Measurements from ENCODE around the gene DACT3. TPM values are rescaled to one million over a fixed set of nuclear protein-coding genes. Genes with fewer than 3 reads are reported as not detected.

Gene DACT3
- polyA plus RNA-seq, 1 donor from 2014 or later, result 29.3 TPM

DNA sequence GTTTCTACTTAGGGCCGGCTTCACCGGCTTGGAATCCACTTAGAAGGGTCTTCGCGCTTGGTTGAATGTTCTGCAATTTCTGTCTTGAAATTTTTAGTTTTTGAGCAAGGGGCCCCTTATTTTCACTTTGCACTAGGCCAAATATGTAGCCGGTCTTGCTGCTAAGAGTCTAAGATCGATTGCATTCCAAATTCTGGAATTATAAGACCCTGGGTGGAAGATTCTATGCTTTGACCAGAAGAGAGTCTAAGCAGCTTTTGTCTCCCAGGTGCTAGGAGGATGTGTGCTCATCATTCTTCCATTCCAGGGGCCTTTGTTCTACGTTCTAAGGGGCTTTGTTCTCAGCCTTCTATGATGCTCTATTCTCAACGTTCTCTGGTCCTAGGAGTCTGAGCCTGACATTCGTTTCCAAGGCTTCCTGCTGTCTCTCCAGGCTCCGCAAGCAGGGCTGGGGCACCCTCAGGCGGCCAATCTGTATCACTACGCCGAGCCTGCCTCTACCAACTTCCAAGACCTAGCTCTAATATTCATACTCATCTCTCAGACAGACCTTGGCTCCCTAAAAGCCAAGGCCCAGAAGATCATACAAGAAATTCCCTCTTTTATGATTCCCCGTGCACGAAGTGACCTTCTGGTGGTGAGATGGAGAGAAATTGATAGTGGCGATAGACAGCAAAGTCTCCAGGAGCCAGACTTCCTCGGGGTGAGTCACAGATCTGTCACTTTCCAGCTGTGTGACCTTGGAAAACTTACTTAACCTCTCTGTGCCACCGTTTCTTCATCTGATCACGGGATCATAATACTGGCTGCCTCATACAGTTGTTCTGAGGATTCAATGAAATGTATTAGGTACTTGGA, 982 bp upstream of the DACT3 start:
- TF ChIP-seq EZH2 (IDR thresholded peaks at IDR 0.05; ENCODE audit: borderline replicate concordance, insufficient read depth, low read length, poor library complexity, severe bottlenecking) (no peak), TAF1 (IDR thresholded peaks at IDR 0.05; ENCODE audit: low read depth) (peak; percentile 74), RAD21 (conservative IDR thresholded peaks at IDR 0.05) (peak; percentile 99), EP300 (conservative IDR thresholded peaks at IDR 0.05; ENCODE audit: poor library complexity, severe bottlenecking) (no peak), SMC3 (conservative IDR thresholded peaks at IDR 0.05; ENCODE audit: poor library complexity) (peak; percentile 98), POLR2AphosphoS5 (IDR thresholded peaks at IDR 0.05) (peak; percentile 64), MXI1 (conservative IDR thresholded peaks at IDR 0.05; ENCODE audit: poor library complexity, severe bottlenecking) (no peak)
- TF ChIP-seq, protein P1, sequence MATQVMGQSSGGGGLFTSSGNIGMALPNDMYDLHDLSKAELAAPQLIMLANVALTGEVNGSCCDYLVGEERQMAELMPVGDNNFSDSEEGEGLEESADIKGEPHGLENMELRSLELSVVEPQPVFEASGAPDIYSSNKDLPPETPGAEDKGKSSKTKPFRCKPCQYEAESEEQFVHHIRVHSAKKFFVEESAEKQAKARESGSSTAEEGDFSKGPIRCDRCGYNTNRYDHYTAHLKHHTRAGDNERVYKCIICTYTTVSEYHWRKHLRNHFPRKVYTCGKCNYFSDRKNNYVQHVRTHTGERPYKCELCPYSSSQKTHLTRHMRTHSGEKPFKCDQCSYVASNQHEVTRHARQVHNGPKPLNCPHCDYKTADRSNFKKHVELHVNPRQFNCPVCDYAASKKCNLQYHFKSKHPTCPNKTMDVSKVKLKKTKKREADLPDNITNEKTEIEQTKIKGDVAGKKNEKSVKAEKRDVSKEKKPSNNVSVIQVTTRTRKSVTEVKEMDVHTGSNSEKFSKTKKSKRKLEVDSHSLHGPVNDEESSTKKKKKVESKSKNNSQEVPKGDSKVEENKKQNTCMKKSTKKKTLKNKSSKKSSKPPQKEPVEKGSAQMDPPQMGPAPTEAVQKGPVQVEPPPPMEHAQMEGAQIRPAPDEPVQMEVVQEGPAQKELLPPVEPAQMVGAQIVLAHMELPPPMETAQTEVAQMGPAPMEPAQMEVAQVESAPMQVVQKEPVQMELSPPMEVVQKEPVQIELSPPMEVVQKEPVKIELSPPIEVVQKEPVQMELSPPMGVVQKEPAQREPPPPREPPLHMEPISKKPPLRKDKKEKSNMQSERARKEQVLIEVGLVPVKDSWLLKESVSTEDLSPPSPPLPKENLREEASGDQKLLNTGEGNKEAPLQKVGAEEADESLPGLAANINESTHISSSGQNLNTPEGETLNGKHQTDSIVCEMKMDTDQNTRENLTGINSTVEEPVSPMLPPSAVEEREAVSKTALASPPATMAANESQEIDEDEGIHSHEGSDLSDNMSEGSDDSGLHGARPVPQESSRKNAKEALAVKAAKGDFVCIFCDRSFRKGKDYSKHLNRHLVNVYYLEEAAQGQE (IDR thresholded peaks at IDR 0.05; ENCODE audit: borderline replicate concordance), result peak; percentile 82
- TF ChIP-seq, protein P2, sequence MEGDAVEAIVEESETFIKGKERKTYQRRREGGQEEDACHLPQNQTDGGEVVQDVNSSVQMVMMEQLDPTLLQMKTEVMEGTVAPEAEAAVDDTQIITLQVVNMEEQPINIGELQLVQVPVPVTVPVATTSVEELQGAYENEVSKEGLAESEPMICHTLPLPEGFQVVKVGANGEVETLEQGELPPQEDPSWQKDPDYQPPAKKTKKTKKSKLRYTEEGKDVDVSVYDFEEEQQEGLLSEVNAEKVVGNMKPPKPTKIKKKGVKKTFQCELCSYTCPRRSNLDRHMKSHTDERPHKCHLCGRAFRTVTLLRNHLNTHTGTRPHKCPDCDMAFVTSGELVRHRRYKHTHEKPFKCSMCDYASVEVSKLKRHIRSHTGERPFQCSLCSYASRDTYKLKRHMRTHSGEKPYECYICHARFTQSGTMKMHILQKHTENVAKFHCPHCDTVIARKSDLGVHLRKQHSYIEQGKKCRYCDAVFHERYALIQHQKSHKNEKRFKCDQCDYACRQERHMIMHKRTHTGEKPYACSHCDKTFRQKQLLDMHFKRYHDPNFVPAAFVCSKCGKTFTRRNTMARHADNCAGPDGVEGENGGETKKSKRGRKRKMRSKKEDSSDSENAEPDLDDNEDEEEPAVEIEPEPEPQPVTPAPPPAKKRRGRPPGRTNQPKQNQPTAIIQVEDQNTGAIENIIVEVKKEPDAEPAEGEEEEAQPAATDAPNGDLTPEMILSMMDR (IDR thresholded peaks at IDR 0.05; ENCODE audit: poor library complexity, severe bottlenecking), result peak; percentile 99
- Histone ChIP-seq H2AFZ (ENCODE audit: low read depth, low read length) (peak overlapping the region; percentile 57), H3K9ac (ENCODE audit: low read length) (peak overlapping the region; percentile 83)

DNA sequence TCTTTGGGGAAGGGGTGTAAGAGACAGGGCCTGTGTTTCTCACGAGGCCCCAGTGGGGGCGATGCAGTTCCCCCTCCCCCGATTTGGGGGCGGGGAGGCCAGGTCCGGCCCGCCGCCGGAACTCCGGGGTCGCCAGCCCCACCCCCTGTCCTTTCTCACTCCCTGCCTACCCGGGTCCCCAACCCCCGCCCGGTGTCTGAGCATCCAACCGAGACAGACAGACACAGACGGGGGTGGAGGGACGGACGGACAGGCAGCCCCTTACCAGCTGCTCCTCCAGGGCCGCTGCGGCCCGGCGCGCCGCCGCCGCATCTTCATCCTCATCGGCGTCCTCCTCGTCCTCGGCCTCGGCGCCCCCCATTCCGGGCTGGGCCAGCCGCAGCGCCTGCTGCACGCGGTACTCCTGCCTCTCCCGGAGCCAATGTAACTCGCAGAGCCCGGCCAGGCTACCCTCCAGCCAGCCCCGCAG, 397 bp downstream of the DACT3 start:
- Histone ChIP-seq H3K79me2 (replicated peaks; ENCODE audit: insufficient read depth, low read length) (peaks cover 21% of the 10 kb centered on the region), H3K4me3 (ENCODE audit: low read length) (peak overlapping the region; percentile 98), H3K9me3 (ENCODE audit: low read length) (no peaks in the 10 kb centered on the region), H3K27ac (ENCODE audit: low read length) (peak overlapping the region; percentile 90), H3K9me2 (ENCODE audit: insufficient read depth, low read length) (no peaks in the 10 kb centered on the region), H4K20me1 (ENCODE audit: insufficient read depth) (no peaks in the 10 kb centered on the region), H2AFZ (ENCODE audit: low read depth, low read length) (peak overlapping the region; percentile 52), H3F3A (ENCODE audit: insufficient read depth, low read length, poor library complexity, severe bottlenecking) (no peaks in the 10 kb centered on the region), H3K4me2 (ENCODE audit: low read length) (peak overlapping the region; percentile 94), H3K9ac (ENCODE audit: low read length) (peak overlapping the region; percentile 99), H3K27me3 (ENCODE audit: insufficient read depth, low read depth, low read length) (no peaks in the 10 kb centered on the region), H3K36me3 (ENCODE audit: insufficient read depth, low read length) (no peaks in the 10 kb centered on the region)
- TF ChIP-seq RAD21 (conservative IDR thresholded peaks at IDR 0.05) (peak; percentile 29), SMC3 (conservative IDR thresholded peaks at IDR 0.05; ENCODE audit: poor library complexity) (no peak), EZH2 (IDR thresholded peaks at IDR 0.05; ENCODE audit: borderline replicate concordance, insufficient read depth, low read length, poor library complexity, severe bottlenecking) (no peak), MXI1 (conservative IDR thresholded peaks at IDR 0.05; ENCODE audit: poor library complexity, severe bottlenecking) (peak; percentile 70), TAF1 (IDR thresholded peaks at IDR 0.05; ENCODE audit: low read depth) (peak; percentile 11), EP300 (conservative IDR thresholded peaks at IDR 0.05; ENCODE audit: poor library complexity, severe bottlenecking) (peak; percentile 24), POLR2AphosphoS5 (IDR thresholded peaks at IDR 0.05) (no peak)
- TF ChIP-seq, protein P1 (IDR thresholded peaks at IDR 0.05; ENCODE audit: borderline replicate concordance), result peak; percentile 45

More for the DNA sequence above, 982 bp upstream of the DACT3 start:
- Histone ChIP-seq H4K20me1 (ENCODE audit: insufficient read depth) (no peaks in the 10 kb centered on the region), H3F3A (ENCODE audit: insufficient read depth, low read length, poor library complexity, severe bottlenecking) (no peaks in the 10 kb centered on the region), H3K27ac (ENCODE audit: low read length) (peak overlapping the region; percentile 98), H3K36me3 (ENCODE audit: insufficient read depth, low read length) (no peaks in the 10 kb centered on the region), H3K9me3 (ENCODE audit: low read length) (no peaks in the 10 kb centered on the region), H3K4me3 (ENCODE audit: low read length) (peak overlapping the region; percentile 63), H3K27me3 (ENCODE audit: insufficient read depth, low read depth, low read length) (no peaks in the 10 kb centered on the region), H3K79me2 (replicated peaks; ENCODE audit: insufficient read depth, low read length) (peaks cover 21% of the 10 kb centered on the region), H3K4me2 (ENCODE audit: low read length) (peak overlapping the region; percentile 75), H3K9me2 (ENCODE audit: insufficient read depth, low read length) (no peaks in the 10 kb centered on the region)

Measured in neural cell (in vitro differentiated cells).